Coronary artery (tissue), 2 donors: ENCODE results near the gene BPIFB4.
"Not testable (repeated sequence)": the region's sequence is repeated elsewhere in the genome, so short reads cannot be mapped to it uniquely, and the experiment has no call there.

Experiments used
- DNase-seq: peaks from one replicate; pipeline ENCODE4 v3.0.0-alpha.2; 2017; ENCODE audit warnings: low spot score
- H3K27ac ChIP-seq, 2 donors: fragments of 200-600 bp; sonication (generic); one replicate each; pipeline ENCODE4 v1.5.1; 2016 to 2019
- H3K4me3 ChIP-seq: fragments of 200-600 bp; sonication (generic); 2 replicates; pipeline ENCODE4 v1.5.1; 2016; ENCODE audit warnings: mild to moderate bottlenecking, moderate library complexity
- TF ChIP-seq, protein P1 (sequence below): fragments of 200-600 bp; sonication (generic); IDR thresholded peaks from one replicate; pipeline ENCODE4 v1.5.1; 2019; ENCODE audit warnings: antibody characterized with exemption

BPIFB4 gene

DNA sequence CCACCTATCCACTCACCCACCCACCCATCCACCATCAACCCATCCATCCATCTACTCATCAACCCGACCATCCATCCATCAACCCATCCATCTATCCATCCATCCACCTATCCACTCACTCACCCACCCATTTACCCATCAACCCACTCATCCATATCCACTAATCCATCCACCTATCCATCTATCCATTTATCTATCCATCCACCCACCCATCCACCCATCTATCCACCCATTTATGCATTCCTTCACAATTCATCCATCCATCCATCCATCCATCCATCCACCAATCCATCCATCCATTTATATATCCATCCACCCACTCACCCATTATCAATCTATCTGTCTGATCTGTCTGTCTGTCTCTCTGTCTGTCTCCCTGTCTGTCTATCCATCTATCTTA lies 14.1 kb downstream of the BPIFB4 start:
- no peak for DNase-seq
- H3K4me3 ChIP-seq: no peak overlapping the region
- no peak overlapping the region for H3K27ac ChIP-seq
- TF ChIP-seq, protein P1, sequence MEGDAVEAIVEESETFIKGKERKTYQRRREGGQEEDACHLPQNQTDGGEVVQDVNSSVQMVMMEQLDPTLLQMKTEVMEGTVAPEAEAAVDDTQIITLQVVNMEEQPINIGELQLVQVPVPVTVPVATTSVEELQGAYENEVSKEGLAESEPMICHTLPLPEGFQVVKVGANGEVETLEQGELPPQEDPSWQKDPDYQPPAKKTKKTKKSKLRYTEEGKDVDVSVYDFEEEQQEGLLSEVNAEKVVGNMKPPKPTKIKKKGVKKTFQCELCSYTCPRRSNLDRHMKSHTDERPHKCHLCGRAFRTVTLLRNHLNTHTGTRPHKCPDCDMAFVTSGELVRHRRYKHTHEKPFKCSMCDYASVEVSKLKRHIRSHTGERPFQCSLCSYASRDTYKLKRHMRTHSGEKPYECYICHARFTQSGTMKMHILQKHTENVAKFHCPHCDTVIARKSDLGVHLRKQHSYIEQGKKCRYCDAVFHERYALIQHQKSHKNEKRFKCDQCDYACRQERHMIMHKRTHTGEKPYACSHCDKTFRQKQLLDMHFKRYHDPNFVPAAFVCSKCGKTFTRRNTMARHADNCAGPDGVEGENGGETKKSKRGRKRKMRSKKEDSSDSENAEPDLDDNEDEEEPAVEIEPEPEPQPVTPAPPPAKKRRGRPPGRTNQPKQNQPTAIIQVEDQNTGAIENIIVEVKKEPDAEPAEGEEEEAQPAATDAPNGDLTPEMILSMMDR: no peak

DNA sequence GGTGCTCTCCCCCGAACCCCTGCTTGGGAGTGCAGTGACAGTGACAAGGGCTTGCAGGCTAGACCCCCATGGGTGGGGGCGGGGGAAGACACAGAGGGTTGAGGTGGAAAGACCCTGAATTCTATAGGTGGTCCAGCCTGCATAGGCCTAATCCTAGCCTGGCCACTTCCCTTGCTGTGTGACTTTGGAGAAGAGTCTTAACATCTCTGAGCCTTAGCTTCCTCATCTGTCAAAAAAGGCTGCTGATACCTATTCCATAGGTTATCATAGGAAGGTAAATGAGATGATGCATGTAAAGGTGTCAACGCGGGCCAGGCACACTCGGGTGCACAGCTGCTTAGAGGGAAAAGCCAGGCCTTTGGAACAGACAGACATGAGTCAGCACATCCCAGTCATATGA lies 15.8 kb downstream of the BPIFB4 start:
- no peak for DNase-seq
- TF ChIP-seq, protein P1: no peak
- no peak overlapping the region for H3K4me3 ChIP-seq
- no peak overlapping the region for H3K27ac ChIP-seq

GRCh38 chr20:33095902-33096584 lies 16.6 kb downstream of the BPIFB4 start:
- not testable (repeated sequence) for H3K27ac ChIP-seq, H3K4me3 ChIP-seq, DNase-seq

GRCh38 chr20:33097001-33097400 lies 17.6 kb downstream of the BPIFB4 start:
- no peak for DNase-seq
- H3K27ac ChIP-seq: no peak overlapping the region
- no peak overlapping the region for H3K4me3 ChIP-seq
- TF ChIP-seq, protein P1: no peak

DNA sequence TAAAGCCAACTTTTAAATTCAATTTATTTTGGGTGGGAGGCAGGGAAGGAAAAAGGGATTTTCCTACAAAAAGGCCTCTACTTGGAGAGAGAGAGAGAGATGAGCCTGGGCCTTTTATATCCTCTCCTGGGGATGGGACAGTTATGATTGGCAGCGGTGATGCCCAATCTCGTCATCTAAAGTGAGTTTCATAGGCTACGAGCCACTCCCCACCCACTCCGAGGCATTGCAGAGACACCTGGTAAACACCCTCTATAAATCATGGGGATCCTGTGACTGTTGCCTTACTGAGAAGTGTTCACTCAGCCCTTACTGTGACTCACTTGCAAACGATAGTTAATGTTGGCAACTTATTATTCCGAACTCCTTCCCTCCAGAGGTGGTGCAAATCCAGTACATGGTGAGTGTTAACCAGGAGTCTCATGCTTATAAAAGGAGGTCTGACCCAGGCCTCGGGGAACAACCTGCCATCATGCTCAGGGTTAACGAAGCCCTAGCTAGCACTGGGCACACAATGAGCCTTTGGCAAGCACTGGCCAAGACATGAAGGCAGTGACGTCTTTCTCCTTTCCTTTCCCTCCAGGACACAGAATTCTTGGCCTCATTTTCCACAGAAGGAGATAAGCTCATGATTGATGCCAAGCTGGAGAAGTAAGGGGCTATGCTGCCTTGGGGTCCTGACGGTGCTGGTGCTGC lies 20.5 kb downstream of the BPIFB4 start:
- DNase-seq: no peak
- TF ChIP-seq, protein P1: no peak
- Histone ChIP-seq H3K4me3 (no peak overlapping the region), H3K27ac (no peak overlapping the region)

DNA sequence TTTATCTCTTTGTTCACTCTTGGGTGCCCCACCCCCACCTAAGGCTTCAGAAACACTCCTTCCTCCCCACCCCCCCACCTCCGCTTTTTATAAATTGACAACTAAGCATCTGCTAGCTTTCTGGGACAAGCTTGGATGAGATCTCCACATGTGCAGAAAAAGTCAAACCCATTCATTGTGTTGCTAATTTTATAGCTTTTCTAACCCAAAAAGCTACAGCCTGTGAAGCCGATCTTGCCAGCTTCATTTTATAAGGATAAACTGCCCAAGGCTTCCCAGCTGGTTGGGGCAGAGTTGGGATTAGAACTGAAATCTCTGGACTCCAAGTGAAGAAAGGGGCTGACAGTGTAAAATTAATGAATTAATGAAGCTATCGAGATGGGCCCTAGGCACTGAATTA lies 24.1 kb downstream of the BPIFB4 start:
- TF ChIP-seq, protein P1: no peak
- H3K4me3 ChIP-seq: no peak overlapping the region
- DNase-seq: no peak
- H3K27ac ChIP-seq: no peak overlapping the region

DNA sequence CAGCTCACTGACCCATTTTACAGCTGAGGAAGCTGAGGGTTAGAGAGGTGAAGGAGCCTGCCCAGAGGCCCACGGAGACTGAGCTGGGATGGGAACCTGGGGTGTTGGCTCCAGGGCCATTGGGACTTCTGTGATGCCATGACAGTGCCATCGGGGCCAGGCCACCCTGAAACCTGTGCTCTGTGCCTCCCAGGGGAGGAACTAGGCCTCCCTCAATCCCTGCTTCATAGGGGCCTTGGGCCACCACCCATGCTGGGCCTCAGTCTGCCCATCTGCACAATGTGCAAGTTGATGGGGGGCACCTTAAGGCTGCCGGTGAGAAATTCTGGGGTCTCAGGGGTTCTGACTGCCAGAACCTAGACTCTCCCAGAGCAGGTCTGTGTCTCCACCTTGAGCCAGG lies 24.9 kb downstream of the BPIFB4 start:
- DNase-seq: no peak
- H3K4me3 ChIP-seq: no peak overlapping the region
- TF ChIP-seq, protein P1: no peak
- H3K27ac ChIP-seq: no peak overlapping the region
